ENCODE measurements around the gene TFCP2. TPM values are rescaled to one million over a fixed set of nuclear protein-coding genes. Genes with fewer than 3 reads are reported as not detected.

The TFCP2 gene
- polyA plus RNA-seq, 1 donor (not counting 4 experiments of a cell fraction or from before 2014, with no cell fraction given) = 27.2 TPM

- no peak overlapping the region for H3K4me2 ChIP-seq (ENCODE audit: control insufficient read depth, extremely low read depth, insufficient read depth, low read depth, low read length)
- dilution Hi-C loops (cut with MboI; ENCODE audit: extremely low pct_ligation_motif_present, low sequenced_read_pairs) = no loop called here
- no peak for DNase-seq (ENCODE audit: low read depth, low spot score)
- no peak overlapping the region for H3K27ac ChIP-seq (ENCODE audit: control insufficient read depth, insufficient read depth, low read length)
- H3K9me3 ChIP-seq (ENCODE audit: control insufficient read depth, low read depth, low read length) = no peaks in the 10 kb centered on the region
- no peaks in the 10 kb centered on the region for H3K36me3 ChIP-seq (ENCODE audit: control insufficient read depth in 2 of 2, extremely low read depth in 1 of 2, insufficient read depth in 2 of 2, low read length in 2 of 2)
- H3K9me1 ChIP-seq (ENCODE audit: control insufficient read depth, extremely low read depth, insufficient read depth, low read length) = no peaks in the 10 kb centered on the region
- no peak for TF ChIP-seq CTCF (optimal IDR thresholded peaks at IDR 0.05 in 1 of 3, IDR thresholded peaks at IDR 0.05 in 1 of 3, conservative IDR thresholded peaks at IDR 0.05 in 1 of 3; ENCODE audit: extremely low read depth in 1 of 3, insufficient read depth in 2 of 3, low read length in 3 of 3)
- no peak for TF ChIP-seq EZH2 (IDR thresholded peaks at IDR 0.05; ENCODE audit: low read length)
- H3K27me3 ChIP-seq (ENCODE audit: control insufficient read depth, extremely low read depth, insufficient read depth, low read length) = no peaks in the 10 kb centered on the region
- no peaks in the 10 kb centered on the region for H4K20me1 ChIP-seq (ENCODE audit: control insufficient read depth, extremely low read depth, insufficient read depth, low read length)
- no peaks in the 10 kb centered on the region for H3K4me1 ChIP-seq (ENCODE audit: control insufficient read depth, extremely low read depth, insufficient read depth, low read length)
- no peaks in the 10 kb centered on the region for H3K79me2 ChIP-seq (ENCODE audit: control insufficient read depth, insufficient read depth, low read length)
- no peak overlapping the region for H2AFZ ChIP-seq (ENCODE audit: control insufficient read depth, low read length)
- FAIRE-seq = no peak
- H3K4me3 ChIP-seq (ENCODE audit: control insufficient read depth in 2 of 3, extremely low read depth in 1 of 3, insufficient read depth in 2 of 3, low read depth in 1 of 3, low read length in 3 of 3) = no peak overlapping the region
- H3K9ac ChIP-seq (ENCODE audit: control insufficient read depth, extremely low read depth, insufficient read depth, low read length) = no peak overlapping the region
Observed at GRCh38 chr12:51210690-51211395, 37.9 kb upstream of the TFCP2 start.

GRCh38 chr12:51209259-51209658, 36.3 kb upstream of the TFCP2 start:
- H3K9me3 ChIP-seq (ENCODE audit: control insufficient read depth, low read depth, low read length) = no peaks in the 10 kb centered on the region
- dilution Hi-C loops (cut with MboI; ENCODE audit: extremely low pct_ligation_motif_present, low sequenced_read_pairs) = no loop called here
- no peaks in the 10 kb centered on the region for H3K4me1 ChIP-seq (ENCODE audit: control insufficient read depth, extremely low read depth, insufficient read depth, low read length)
- TF ChIP-seq CTCF (optimal IDR thresholded peaks at IDR 0.05 in 1 of 3, IDR thresholded peaks at IDR 0.05 in 1 of 3, conservative IDR thresholded peaks at IDR 0.05 in 1 of 3; ENCODE audit: extremely low read depth in 1 of 3, insufficient read depth in 2 of 3, low read length in 3 of 3) (no peak), EZH2 (IDR thresholded peaks at IDR 0.05; ENCODE audit: low read length) (no peak)
- H3K36me3 ChIP-seq (ENCODE audit: control insufficient read depth in 2 of 2, extremely low read depth in 1 of 2, insufficient read depth in 2 of 2, low read length in 2 of 2) = no peaks in the 10 kb centered on the region
- no peak overlapping the region for H3K9ac ChIP-seq (ENCODE audit: control insufficient read depth, extremely low read depth, insufficient read depth, low read length)
- DNase-seq (ENCODE audit: low read depth, low spot score) (no peak), FAIRE-seq (no peak)
- H4K20me1 ChIP-seq (ENCODE audit: control insufficient read depth, extremely low read depth, insufficient read depth, low read length) = no peaks in the 10 kb centered on the region
- H3K4me2 ChIP-seq (ENCODE audit: control insufficient read depth, extremely low read depth, insufficient read depth, low read depth, low read length) = no peak overlapping the region
- H3K27me3 ChIP-seq (ENCODE audit: control insufficient read depth, extremely low read depth, insufficient read depth, low read length) = no peaks in the 10 kb centered on the region
- no peak overlapping the region for H3K27ac ChIP-seq (ENCODE audit: control insufficient read depth, insufficient read depth, low read length)
- no peaks in the 10 kb centered on the region for H3K79me2 ChIP-seq (ENCODE audit: control insufficient read depth, insufficient read depth, low read length)
- no peak overlapping the region for H2AFZ ChIP-seq (ENCODE audit: control insufficient read depth, low read length)
- H3K9me1 ChIP-seq (ENCODE audit: control insufficient read depth, extremely low read depth, insufficient read depth, low read length) = no peaks in the 10 kb centered on the region
- no peak overlapping the region for H3K4me3 ChIP-seq (ENCODE audit: control insufficient read depth in 2 of 3, extremely low read depth in 1 of 3, insufficient read depth in 2 of 3, low read depth in 1 of 3, low read length in 3 of 3)
